Caco-2 (cell line): ENCODE results near the gene CEACAM4. TPM values are rescaled to one million over a fixed set of nuclear protein-coding genes. Genes with fewer than 3 reads are reported as not detected.

Source experiments
- BruUV-seq: library from RNA; stranded (reverse); fragments of 400-500 nt; replicated peaks from 2 replicates; lab custom pipeline; 2021; lab: Mats Ljungman, UMichigan
- CTCF ChIA-PET: fragments of 300-600 bp; sonication (Branson Sonifier 250); formaldehyde crosslinking; loops from one replicate; lab custom pipeline; 2022; ENCODE audit warnings: antibody characterized with exemption; lab: Charles Lee
- POLR2A ChIA-PET: fragments of 300-600 bp; sonication (Branson Sonifier 250); formaldehyde crosslinking; loops from one replicate; lab custom pipeline; 2022; ENCODE audit warnings: antibody characterized with exemption; lab: Charles Lee
- DNase-seq, 2 experiments: peaks; one replicate each; pipeline versions ENCODE4 v3.0.0 to v3.0.0-alpha.2; 2020 to 2022
- H3K27me3 ChIP-seq: replicated peaks from 2 replicates; pipeline ENCODE4 v1.6.0; 2011; ENCODE audit warnings: low read length; ENCODE audit not compliant: control insufficient read depth, insufficient read depth
- H3K36me3 ChIP-seq: 2 replicates; pipeline ENCODE4 v1.5.1; 2011; ENCODE audit warnings: low read length; ENCODE audit not compliant: control insufficient read depth, insufficient read depth
- H3K4me1 ChIP-seq: fragments of 250-450 bp; sonication (Bioruptor Pico); 2 replicates; pipeline ENCODE4 v1.5.1; 2020; ENCODE audit warnings: mild to moderate bottlenecking
- H3K4me3 ChIP-seq: 2 replicates; pipeline ENCODE4 v1.5.1; 2011; ENCODE audit warnings: low read depth, mild to moderate bottlenecking, control low read depth, low read length
- H3K9me3 ChIP-seq: fragments of 250-450 bp; sonication (Bioruptor Pico); 2 replicates; pipeline ENCODE4 v1.5.1; 2020; ENCODE audit warnings: mild to moderate bottlenecking, moderate library complexity
- H3K27ac Mint-ChIP-seq: one replicate; pipeline ENCODE4 v1.8.0; 2022; ENCODE audit warnings: mixed read lengths; ENCODE audit not compliant: unreplicated experiment
- H3K27me3 Mint-ChIP-seq: one replicate; pipeline ENCODE4 v1.8.0; 2022; ENCODE audit warnings: mixed read lengths; ENCODE audit not compliant: insufficient read depth, unreplicated experiment
- H3K36me3 Mint-ChIP-seq: one replicate; pipeline ENCODE4 v1.8.0; 2022; ENCODE audit warnings: mild to moderate bottlenecking, mixed read lengths; ENCODE audit not compliant: insufficient read depth, unreplicated experiment
- H3K4me1 Mint-ChIP-seq: one replicate; pipeline ENCODE4 v1.8.0; 2022; ENCODE audit warnings: low read depth, mixed read lengths; ENCODE audit not compliant: unreplicated experiment
- H3K4me3 Mint-ChIP-seq: one replicate; pipeline ENCODE4 v1.8.0; 2022; ENCODE audit warnings: mild to moderate bottlenecking, moderate library complexity, mixed read lengths; ENCODE audit not compliant: unreplicated experiment
- H3K9me3 Mint-ChIP-seq: one replicate; pipeline ENCODE4 v1.8.0; 2022; ENCODE audit warnings: mixed read lengths; ENCODE audit not compliant: unreplicated experiment
- intact Hi-C: fragments of 100-400 bp; cut with micrococcal nuclease; formaldehyde crosslinking; loops from one replicate; pipeline ENCODE4 v1.10.0; 2022; ENCODE audit not compliant: unreplicated experiment
- total RNA-seq: library from RNA; stranded (reverse); gene quantifications from 2 replicates; pipeline ENCODE4 v1.2.3, GENCODE V29; 2022
- TF ChIP-seq, protein P1 (sequence below), 2 experiments: fragments of 200-600 bp in 1 of 2; IDR thresholded peaks; 1 replicate in 1 of 2; 2 replicates in 1 of 2; pipeline versions ENCODE4 v1.5.1 to v1.8.0; 2011 to 2022; ENCODE audit warnings: antibody characterized with exemption in 1 of 2, control low read depth in 1 of 2, inconsistent platforms in 1 of 2, low read depth in 1 of 2, low read length in 1 of 2, mild to moderate bottlenecking in 1 of 2, moderate library complexity in 1 of 2; ENCODE audit not compliant: insufficient read depth in 1 of 2, severe bottlenecking in 1 of 2, unreplicated experiment in 1 of 2

CEACAM4 gene
- total RNA-seq, 1 experiment from 2014 or later: not detected

DNA sequence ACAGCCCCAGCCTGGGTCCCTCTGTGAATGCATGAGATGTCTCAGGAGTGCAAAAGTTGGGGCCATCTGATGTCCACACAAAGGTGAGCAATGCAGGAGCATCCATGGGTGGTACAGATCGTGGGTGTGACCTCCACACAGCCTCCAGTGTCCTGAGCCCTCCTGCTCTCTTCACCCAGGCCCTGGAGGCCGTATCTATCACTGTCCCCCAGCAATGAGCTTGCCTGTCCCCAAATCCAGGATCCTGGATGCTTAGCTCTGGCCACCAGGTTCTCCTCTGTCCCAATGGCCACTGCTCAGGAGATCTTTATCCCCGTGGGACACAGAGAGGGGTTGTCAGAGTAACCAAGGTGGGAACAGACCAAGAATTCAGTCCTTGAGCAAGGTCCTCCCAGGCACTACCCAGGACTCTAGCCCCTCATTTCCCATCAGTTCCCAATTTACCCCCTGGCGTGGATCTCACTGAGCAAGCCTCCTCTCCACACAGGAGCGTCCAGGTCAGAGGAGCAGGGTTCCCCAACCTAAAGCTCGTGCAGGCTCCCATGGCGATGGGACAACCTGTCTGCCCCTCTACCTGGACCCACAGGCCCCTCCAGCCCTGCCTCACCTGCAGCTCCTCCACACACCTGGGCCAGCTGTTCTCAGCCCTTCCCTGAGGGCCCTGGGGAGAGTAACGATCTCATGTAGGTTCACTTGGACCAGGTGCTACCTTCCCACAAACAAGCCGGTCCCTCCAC, 39.6 kb downstream of the CEACAM4 start:
- H3K4me3 Mint-ChIP-seq: no peak overlapping the region
- Histone ChIP-seq H3K9me3 (peaks cover 11% of the 10 kb centered on the region), H3K4me1 (no peaks in the 10 kb centered on the region), H3K27me3 (no peaks in the 10 kb centered on the region; the same call in 1 of the 2 replicates), H3K4me3 (no peak overlapping the region), H3K36me3 (no peaks in the 10 kb centered on the region)
- no peaks in the 10 kb centered on the region for H3K27me3 Mint-ChIP-seq
- H3K36me3 Mint-ChIP-seq: no peaks in the 10 kb centered on the region
- H3K27ac Mint-ChIP-seq: no peak overlapping the region
- H3K9me3 Mint-ChIP-seq: peaks cover 26% of the 10 kb centered on the region
- TF ChIP-seq, protein P1, sequence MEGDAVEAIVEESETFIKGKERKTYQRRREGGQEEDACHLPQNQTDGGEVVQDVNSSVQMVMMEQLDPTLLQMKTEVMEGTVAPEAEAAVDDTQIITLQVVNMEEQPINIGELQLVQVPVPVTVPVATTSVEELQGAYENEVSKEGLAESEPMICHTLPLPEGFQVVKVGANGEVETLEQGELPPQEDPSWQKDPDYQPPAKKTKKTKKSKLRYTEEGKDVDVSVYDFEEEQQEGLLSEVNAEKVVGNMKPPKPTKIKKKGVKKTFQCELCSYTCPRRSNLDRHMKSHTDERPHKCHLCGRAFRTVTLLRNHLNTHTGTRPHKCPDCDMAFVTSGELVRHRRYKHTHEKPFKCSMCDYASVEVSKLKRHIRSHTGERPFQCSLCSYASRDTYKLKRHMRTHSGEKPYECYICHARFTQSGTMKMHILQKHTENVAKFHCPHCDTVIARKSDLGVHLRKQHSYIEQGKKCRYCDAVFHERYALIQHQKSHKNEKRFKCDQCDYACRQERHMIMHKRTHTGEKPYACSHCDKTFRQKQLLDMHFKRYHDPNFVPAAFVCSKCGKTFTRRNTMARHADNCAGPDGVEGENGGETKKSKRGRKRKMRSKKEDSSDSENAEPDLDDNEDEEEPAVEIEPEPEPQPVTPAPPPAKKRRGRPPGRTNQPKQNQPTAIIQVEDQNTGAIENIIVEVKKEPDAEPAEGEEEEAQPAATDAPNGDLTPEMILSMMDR (IDR thresholded peaks at IDR 0.05; ENCODE audit: insufficient read depth in 1 of 2, low read depth in 1 of 2, low read length in 1 of 2, severe bottlenecking in 1 of 2, unreplicated experiment in 1 of 2): no peak
- no TSS peak for BruUV-seq
- DNase-seq: no peak
- ChIA-PET CTCF (no interaction called here), POLR2A (no interaction called here)
- intact Hi-C loops: no loop called here
- no peaks in the 10 kb centered on the region for H3K4me1 Mint-ChIP-seq

DNA sequence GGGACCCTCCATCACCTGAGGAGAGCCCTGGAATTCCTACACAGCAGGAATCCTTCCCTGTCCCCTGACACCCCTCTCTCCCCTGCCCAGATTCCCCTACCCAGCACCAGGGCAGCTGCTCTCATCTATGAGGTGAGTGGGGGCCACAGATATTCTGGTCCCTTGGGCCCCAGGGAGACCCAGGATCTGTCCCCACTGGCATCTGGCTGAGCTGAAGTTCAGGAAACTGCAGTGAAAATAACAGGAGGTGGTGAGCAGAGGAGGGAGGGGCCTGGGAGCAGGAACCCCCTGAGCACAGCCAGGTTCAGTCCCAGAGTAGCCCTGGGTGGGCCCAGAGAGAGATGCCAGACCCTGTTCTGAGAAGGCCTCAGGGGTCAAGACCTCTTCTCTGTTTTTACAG, 40.8 kb downstream of the CEACAM4 start:
- Histone ChIP-seq H3K36me3 (no peaks in the 10 kb centered on the region), H3K9me3 (peaks cover 18% of the 10 kb centered on the region), H3K27me3 (no peaks in the 10 kb centered on the region; the same call in 1 of the 2 replicates), H3K4me3 (no peak overlapping the region), H3K4me1 (no peaks in the 10 kb centered on the region)
- H3K27ac Mint-ChIP-seq: no peak overlapping the region
- intact Hi-C loops: no loop called here
- no TSS peak for BruUV-seq
- H3K9me3 Mint-ChIP-seq: peaks cover 36% of the 10 kb centered on the region
- CTCF ChIA-PET: no interaction called here
- no peaks in the 10 kb centered on the region for H3K4me1 Mint-ChIP-seq
- POLR2A ChIA-PET: no interaction called here
- no peak overlapping the region for H3K4me3 Mint-ChIP-seq
- no peaks in the 10 kb centered on the region for H3K27me3 Mint-ChIP-seq
- no peak for DNase-seq
- H3K36me3 Mint-ChIP-seq: no peaks in the 10 kb centered on the region
- TF ChIP-seq, protein P1 (IDR thresholded peaks at IDR 0.05; ENCODE audit: insufficient read depth in 1 of 2, low read depth in 1 of 2, low read length in 1 of 2, severe bottlenecking in 1 of 2, unreplicated experiment in 1 of 2): no peak

DNA sequence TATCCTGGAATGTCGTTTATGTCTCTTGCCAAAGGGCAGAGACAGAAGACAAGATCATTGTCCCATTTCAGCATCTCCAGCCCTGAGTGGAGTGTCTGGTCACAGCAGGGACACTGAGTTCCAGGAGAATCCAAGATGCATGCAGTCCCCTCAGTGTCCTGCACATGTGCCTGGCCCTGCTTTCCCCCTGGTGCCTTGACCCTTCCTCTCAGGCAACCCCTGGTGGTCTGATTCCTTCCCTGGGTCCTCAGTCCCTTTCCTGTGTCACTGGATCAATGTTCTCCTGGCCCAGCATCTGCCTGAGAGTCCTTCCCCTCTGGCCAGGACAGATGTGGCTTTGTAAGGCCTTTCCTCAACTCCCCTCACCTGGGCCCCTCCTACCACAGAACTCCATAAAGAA, 41.9 kb downstream of the CEACAM4 start:
- H3K36me3 ChIP-seq: no peaks in the 10 kb centered on the region
- Mint-ChIP-seq H3K27me3 (no peaks in the 10 kb centered on the region), H3K4me1 (no peaks in the 10 kb centered on the region), H3K4me3 (no peak overlapping the region), H3K9me3 (peaks cover 43% of the 10 kb centered on the region), H3K27ac (no peak overlapping the region), H3K36me3 (no peaks in the 10 kb centered on the region)
- BruUV-seq: no TSS peak
- TF ChIP-seq, protein P1 (IDR thresholded peaks at IDR 0.05; ENCODE audit: insufficient read depth in 1 of 2, low read depth in 1 of 2, low read length in 1 of 2, severe bottlenecking in 1 of 2, unreplicated experiment in 1 of 2): no peak
- H3K4me3 ChIP-seq: no peak overlapping the region
- no peaks in the 10 kb centered on the region; the same call in 1 of the 2 replicates for H3K27me3 ChIP-seq
- H3K9me3 ChIP-seq: peaks cover 26% of the 10 kb centered on the region
- no peak for DNase-seq
- intact Hi-C loops: no loop called here
- POLR2A ChIA-PET: no interaction called here
- no peaks in the 10 kb centered on the region for H3K4me1 ChIP-seq
- CTCF ChIA-PET: no interaction called here
